ENCODE results near the gene INPP5E.

GRCh38 chr9:136457326-136457725 lies 17.7 kb upstream of the INPP5E start:
- TF ChIP-seq POLR2A (IDR thresholded peaks at IDR 0.05; ENCODE audit: low read length) (no peak), GATA1 (IDR thresholded peaks at IDR 0.05; ENCODE audit: low read depth, low read length) (no peak)

All from erythroblast (primary cell).